PC-9 (cell line): ENCODE measurements around the gene KRTAP1-1.

Experiments
- CTCF ChIP-seq: fragments of 200-600 bp; sonication (generic); conservative IDR thresholded peaks from 2 replicates; pipeline ENCODE4 v1.6.1; 2017; ENCODE audit warnings: mixed run types, antibody characterized with exemption, mild to moderate bottlenecking, moderate library complexity
- EZH2 ChIP-seq: fragments of 200-600 bp; sonication (generic); IDR thresholded peaks from 2 replicates; pipeline ENCODE4 v1.8.0; 2017; ENCODE audit warnings: antibody characterized with exemption, low read depth

GRCh38 chr17:41008811-41009210 is 32.4 kb downstream of the KRTAP1-1 start, which contains the start of gene KRTAP3-1:
- no peak for TF ChIP-seq CTCF
- TF ChIP-seq EZH2 = no peak
